MM.1S (cell line): ENCODE measurements around the gene PRRG2.

Experiments used
- DNase-seq: peaks from one replicate; pipeline ENCODE4 v3.0.0-alpha.2; 2015
- H2AFZ ChIP-seq: fragments of 300-600 bp; sonication (generic); 2 replicates; pipeline ENCODE4 v1.6.0; 2016; ENCODE audit warnings: antibody characterized with exemption, low read length
- H3F3A ChIP-seq: fragments of 300-600 bp; sonication (generic); 2 replicates; pipeline ENCODE4 v1.6.1; 2016; ENCODE audit warnings: mild to moderate bottlenecking, antibody characterized with exemption, low read length, moderate library complexity, mixed read lengths; ENCODE audit not compliant: insufficient read depth
- H3K27ac ChIP-seq: fragments of 300-600 bp; sonication (generic); 2 replicates; pipeline ENCODE4 v1.5.1; 2016; ENCODE audit warnings: mild to moderate bottlenecking, low read length
- H3K27me3 ChIP-seq: fragments of 300-600 bp; sonication (generic); replicated peaks from 2 replicates; pipeline ENCODE4 v1.6.0; 2016; ENCODE audit warnings: low read length; ENCODE audit not compliant: insufficient read depth
- H3K36me3 ChIP-seq: fragments of 300-600 bp; sonication (generic); replicated peaks from 2 replicates; pipeline ENCODE4 v1.6.1; 2016; ENCODE audit warnings: mild to moderate bottlenecking, low read length, mixed read lengths; ENCODE audit not compliant: insufficient read depth
- H3K4me1 ChIP-seq: fragments of 300-600 bp; sonication (generic); 2 replicates; pipeline ENCODE4 v1.6.1; 2016; ENCODE audit warnings: low read length, mixed read lengths
- H3K4me2 ChIP-seq: fragments of 300-600 bp; sonication (generic); 2 replicates; pipeline ENCODE4 v1.6.0; 2016; ENCODE audit warnings: low read depth, low read length
- H3K4me3 ChIP-seq: fragments of 300-600 bp; sonication (generic); 2 replicates; pipeline ENCODE4 v1.5.1; 2016; ENCODE audit warnings: low read length, mixed read lengths
- H3K79me2 ChIP-seq: fragments of 300-600 bp; sonication (generic); 2 replicates; pipeline ENCODE4 v1.6.1; 2016; ENCODE audit warnings: mixed run types, low read length, mixed read lengths
- H3K9ac ChIP-seq: fragments of 300-600 bp; sonication (generic); 2 replicates; pipeline ENCODE4 v1.6.1; 2016; ENCODE audit warnings: low read length, mixed read lengths
- H3K9me2 ChIP-seq: fragments of 300-600 bp; sonication (generic); replicated peaks from 2 replicates; pipeline ENCODE4 v1.6.1; 2016; ENCODE audit warnings: mild to moderate bottlenecking, low read length, mixed read lengths; ENCODE audit not compliant: insufficient read depth
- H3K9me3 ChIP-seq: fragments of 300-600 bp; sonication (generic); replicated peaks from 2 replicates; pipeline ENCODE4 v1.6.1; 2016; ENCODE audit warnings: mild to moderate bottlenecking, low read length, mixed read lengths; ENCODE audit not compliant: insufficient read depth
- H4K20me1 ChIP-seq: fragments of 300-600 bp; sonication (generic); 2 replicates; pipeline ENCODE4 v1.6.1; 2016; ENCODE audit warnings: mild to moderate bottlenecking, low read length, moderate library complexity, mixed read lengths; ENCODE audit not compliant: insufficient read depth
- EZH2 ChIP-seq: fragments of 300-600 bp; sonication (generic); optimal IDR thresholded peaks from 2 replicates; pipeline ENCODE3; 2017; ENCODE audit warnings: low read depth, mild to moderate bottlenecking, antibody characterized with exemption, low read length, mixed read lengths
- EZH2phosphoT487 ChIP-seq: fragments of 300-600 bp; sonication (generic); IDR thresholded peaks from 2 replicates; pipeline ENCODE4 v1.6.1; 2018; ENCODE audit warnings: antibody characterized with exemption, low read length
- TF ChIP-seq, protein P1 (sequence below): fragments of 300-600 bp; sonication (generic); IDR thresholded peaks from 2 replicates; pipeline ENCODE4 v1.5.1; 2016; ENCODE audit warnings: antibody characterized with exemption, low read length, mixed read lengths

PRRG2 gene

DNA sequence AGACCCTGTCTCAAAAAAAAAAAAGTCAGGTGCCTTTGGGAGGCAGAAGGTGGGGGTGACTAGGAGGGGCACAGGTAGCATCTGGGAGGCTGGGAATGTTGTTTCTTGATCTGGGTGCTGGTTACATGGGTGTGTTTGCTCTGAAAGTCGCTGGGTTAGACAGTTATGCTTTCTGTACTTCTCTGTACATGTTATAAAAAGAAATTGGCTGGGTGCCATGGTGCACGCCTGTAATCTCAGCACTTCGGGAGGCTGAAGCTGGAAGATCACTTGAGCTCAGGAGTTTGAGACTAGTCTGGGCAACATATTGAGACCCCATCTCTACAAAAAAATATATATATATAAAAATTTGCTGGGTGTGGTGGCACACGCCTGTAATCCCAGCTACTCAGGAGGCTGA is 15.9 kb upstream of the PRRG2 start:
- peaks cover 26% of the 10 kb centered on the region for H3K79me2 ChIP-seq

DNA sequence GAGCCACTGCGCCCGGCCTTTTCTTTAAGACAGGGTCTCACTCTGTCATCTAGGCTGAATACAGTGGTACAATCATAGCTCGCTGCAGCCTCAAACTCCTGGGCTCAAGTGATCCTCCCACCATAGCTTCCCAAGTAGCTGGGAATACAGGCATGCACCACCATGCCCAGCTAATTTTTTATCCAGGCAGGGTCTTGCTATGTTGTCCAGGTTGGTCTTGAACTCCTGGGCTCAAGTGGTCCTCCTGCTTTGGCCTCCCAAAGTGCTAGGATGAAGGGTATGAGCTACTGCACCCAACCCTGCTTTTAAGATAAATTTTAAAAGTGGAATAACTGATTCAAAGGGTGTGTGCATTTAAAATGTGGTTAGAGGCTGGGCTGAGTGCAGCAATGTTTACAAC is 14.8 kb upstream of the PRRG2 start:
- Histone ChIP-seq H3K36me3 (no peaks in the 10 kb centered on the region), H3K27me3 (no peaks in the 10 kb centered on the region), H3F3A (0 out of 2 replicates have a peak, but pooled peaks cover 3% of the 10 kb centered on the region), H3K9me2 (no peaks in the 10 kb centered on the region), H3K79me2 (peaks cover 26% of the 10 kb centered on the region), H3K27ac (no peak overlapping the region), H3K4me3 (no peak overlapping the region), H3K9me3 (no peaks in the 10 kb centered on the region), H3K9ac (no peak overlapping the region), H3K4me2 (no peak overlapping the region), H4K20me1 (no peaks in the 10 kb centered on the region), H3K4me1 (peaks cover 6% of the 10 kb centered on the region), H2AFZ (no peak overlapping the region)
- DNase-seq: no peak
- TF ChIP-seq EZH2phosphoT487 (no peak), EZH2 (no peak)
- TF ChIP-seq, protein P1, sequence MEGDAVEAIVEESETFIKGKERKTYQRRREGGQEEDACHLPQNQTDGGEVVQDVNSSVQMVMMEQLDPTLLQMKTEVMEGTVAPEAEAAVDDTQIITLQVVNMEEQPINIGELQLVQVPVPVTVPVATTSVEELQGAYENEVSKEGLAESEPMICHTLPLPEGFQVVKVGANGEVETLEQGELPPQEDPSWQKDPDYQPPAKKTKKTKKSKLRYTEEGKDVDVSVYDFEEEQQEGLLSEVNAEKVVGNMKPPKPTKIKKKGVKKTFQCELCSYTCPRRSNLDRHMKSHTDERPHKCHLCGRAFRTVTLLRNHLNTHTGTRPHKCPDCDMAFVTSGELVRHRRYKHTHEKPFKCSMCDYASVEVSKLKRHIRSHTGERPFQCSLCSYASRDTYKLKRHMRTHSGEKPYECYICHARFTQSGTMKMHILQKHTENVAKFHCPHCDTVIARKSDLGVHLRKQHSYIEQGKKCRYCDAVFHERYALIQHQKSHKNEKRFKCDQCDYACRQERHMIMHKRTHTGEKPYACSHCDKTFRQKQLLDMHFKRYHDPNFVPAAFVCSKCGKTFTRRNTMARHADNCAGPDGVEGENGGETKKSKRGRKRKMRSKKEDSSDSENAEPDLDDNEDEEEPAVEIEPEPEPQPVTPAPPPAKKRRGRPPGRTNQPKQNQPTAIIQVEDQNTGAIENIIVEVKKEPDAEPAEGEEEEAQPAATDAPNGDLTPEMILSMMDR: no peak

More for the DNA sequence above, 15.9 kb upstream of the PRRG2 start:
- TF ChIP-seq EZH2phosphoT487 (no peak), EZH2 (no peak)
- TF ChIP-seq, protein P1: no peak
- no peak for DNase-seq
- Histone ChIP-seq H3F3A (no peaks in the 10 kb centered on the region), H3K27me3 (no peaks in the 10 kb centered on the region), H3K4me1 (no peaks in the 10 kb centered on the region; the same call in 1 of the 2 replicates), H3K9me2 (no peaks in the 10 kb centered on the region), H2AFZ (no peak overlapping the region), H3K27ac (no peak overlapping the region), H3K4me2 (no peak overlapping the region), H3K4me3 (no peak overlapping the region), H3K36me3 (no peaks in the 10 kb centered on the region), H3K9me3 (no peaks in the 10 kb centered on the region), H3K9ac (no peak overlapping the region), H4K20me1 (no peaks in the 10 kb centered on the region)

DNA sequence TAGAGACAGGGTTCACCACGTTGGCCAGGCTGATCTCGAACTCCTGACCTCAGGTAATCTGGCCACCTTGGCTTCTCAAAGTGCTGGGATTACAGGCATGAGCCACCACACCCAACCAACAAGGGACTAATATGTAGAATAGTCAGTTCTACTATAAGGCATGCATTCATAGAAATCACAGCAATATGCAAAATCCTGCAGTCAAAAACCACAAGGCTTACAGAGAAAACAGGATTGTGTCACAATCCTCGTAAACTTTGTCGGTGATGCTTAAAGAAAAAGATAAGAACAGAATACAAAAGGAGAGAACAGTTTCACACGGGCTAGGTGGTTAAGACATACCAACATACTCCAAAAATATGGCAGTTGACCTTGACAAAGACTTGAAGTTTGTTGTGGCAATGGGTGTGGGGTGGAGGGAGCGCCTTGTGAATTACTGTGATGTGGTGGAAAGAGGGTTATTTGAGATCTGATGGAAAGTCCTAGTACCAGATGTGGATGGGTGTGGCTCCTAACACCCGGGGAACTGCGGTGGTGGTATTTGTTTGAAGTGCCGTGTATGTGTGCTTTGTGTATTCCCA is 13.2 kb upstream of the PRRG2 start:
- H3K9me2 ChIP-seq: no peaks in the 10 kb centered on the region
- H3K79me2 ChIP-seq: peaks cover 27% of the 10 kb centered on the region
- H3K9me3 ChIP-seq: no peaks in the 10 kb centered on the region
- H3K4me1 ChIP-seq: peaks cover 6% of the 10 kb centered on the region
- no peak overlapping the region for H3K27ac ChIP-seq
- H2AFZ ChIP-seq: no peak overlapping the region
- TF ChIP-seq EZH2phosphoT487 (no peak), EZH2 (no peak)
- TF ChIP-seq, protein P1: no peak
- no peak overlapping the region for H3K4me3 ChIP-seq
- no peak overlapping the region for H3K9ac ChIP-seq
- H4K20me1 ChIP-seq: no peaks in the 10 kb centered on the region
- no peak for DNase-seq
- peaks cover 6% of the 10 kb centered on the region; the same call in 1 of the 2 replicates for H3F3A ChIP-seq
- H3K36me3 ChIP-seq: 0 out of 2 replicates have a peak, but pooled peaks cover under 1% of the 10 kb centered on the region
- H3K4me2 ChIP-seq: no peak overlapping the region
- H3K27me3 ChIP-seq: no peaks in the 10 kb centered on the region
